ENCODE data around the gene CCDC33. TPM values are rescaled to one million over a fixed set of nuclear protein-coding genes. Genes with fewer than 3 reads are reported as not detected.

Gene CCDC33
- total and polyA plus RNA-seq, 2 experiments from 2014 or later = 0.63 to 0.86 TPM

- Histone ChIP-seq H3K79me2 (no peaks in the 10 kb centered on the region), H3K4me2 (no peak overlapping the region), H3K27me3 (no peaks in the 10 kb centered on the region), H3K4me3 (no peak overlapping the region), H3K9me3 (ENCODE audit: low read depth) (no peaks in the 10 kb centered on the region), H3K27ac (no peak overlapping the region), H3K4me1 (ENCODE audit: insufficient read depth) (no peaks in the 10 kb centered on the region), H3K9me2 (replicated peaks; ENCODE audit: insufficient read depth) (no peaks in the 10 kb centered on the region), H4K20me1 (ENCODE audit: insufficient read depth, poor library complexity, severe bottlenecking) (no peaks in the 10 kb centered on the region), H3K36me3 (replicated peaks; ENCODE audit: insufficient read depth, low read depth) (no peaks in the 10 kb centered on the region), H2AFZ (no peak overlapping the region)
- DNase-seq (ENCODE audit: low spot score) = no peak
- WGBS (ENCODE audit: low lambda C conversion rate, missing lambda C conversion rate) = 86% methylated on average over 13 of the region's 13 CpGs
- no peak for TF ChIP-seq EZH2phosphoT487 (IDR thresholded peaks at IDR 0.05; ENCODE audit: low read depth, severe bottlenecking, unreplicated experiment)
- TF ChIP-seq EZH2 (IDR thresholded peaks at IDR 0.05; ENCODE audit: borderline replicate concordance) = no peak
- TF ChIP-seq CTCF (IDR thresholded peaks at IDR 0.05; ENCODE audit: poor library complexity) = no peak
These were observed 111.7 kb downstream of the CCDC33 start for GRCh38 chr15:74347757-74348250.

GRCh38 chr15:74349241-74349778 lies 113.2 kb downstream of the CCDC33 start:
- no peaks in the 10 kb centered on the region for H3K79me2 ChIP-seq
- no peak for DNase-seq (ENCODE audit: low spot score)
- H3K9me2 ChIP-seq (replicated peaks; ENCODE audit: insufficient read depth) = no peaks in the 10 kb centered on the region
- TF ChIP-seq EZH2 (IDR thresholded peaks at IDR 0.05; ENCODE audit: borderline replicate concordance) (no peak), CTCF (IDR thresholded peaks at IDR 0.05; ENCODE audit: poor library complexity) (no peak), EZH2phosphoT487 (IDR thresholded peaks at IDR 0.05; ENCODE audit: low read depth, severe bottlenecking, unreplicated experiment) (no peak)
- H4K20me1 ChIP-seq (ENCODE audit: insufficient read depth, poor library complexity, severe bottlenecking) = no peaks in the 10 kb centered on the region
- no peaks in the 10 kb centered on the region for H3K4me1 ChIP-seq (ENCODE audit: insufficient read depth)
- H2AFZ ChIP-seq = no peak overlapping the region
- no peaks in the 10 kb centered on the region for H3K36me3 ChIP-seq (replicated peaks; ENCODE audit: insufficient read depth, low read depth)
- H3K27me3 ChIP-seq = no peaks in the 10 kb centered on the region
- no peak overlapping the region for H3K4me3 ChIP-seq
- WGBS (ENCODE audit: low lambda C conversion rate, missing lambda C conversion rate) = 91% methylated on average over 3 of the region's 3 CpGs
- no peak overlapping the region for H3K4me2 ChIP-seq
- H3K27ac ChIP-seq = no peak overlapping the region
- H3K9me3 ChIP-seq (ENCODE audit: low read depth) = no peaks in the 10 kb centered on the region

- DNase-seq (ENCODE audit: low spot score) = no peak
- 65% methylated on average over 14 of the region's 14 CpGs for WGBS (ENCODE audit: low lambda C conversion rate, missing lambda C conversion rate)
- no peaks in the 10 kb centered on the region for H3K27me3 ChIP-seq
- H2AFZ ChIP-seq = no peak overlapping the region
- H3K4me1 ChIP-seq (ENCODE audit: insufficient read depth) = no peaks in the 10 kb centered on the region
- no peak overlapping the region for H3K27ac ChIP-seq
- H3K9me2 ChIP-seq (replicated peaks; ENCODE audit: insufficient read depth) = no peaks in the 10 kb centered on the region
- TF ChIP-seq CTCF (IDR thresholded peaks at IDR 0.05; ENCODE audit: poor library complexity) (no peak), EZH2 (IDR thresholded peaks at IDR 0.05; ENCODE audit: borderline replicate concordance) (no peak), EZH2phosphoT487 (IDR thresholded peaks at IDR 0.05; ENCODE audit: low read depth, severe bottlenecking, unreplicated experiment) (no peak)
- H4K20me1 ChIP-seq (ENCODE audit: insufficient read depth, poor library complexity, severe bottlenecking) = no peaks in the 10 kb centered on the region
- H3K79me2 ChIP-seq = no peaks in the 10 kb centered on the region
- H3K36me3 ChIP-seq (replicated peaks; ENCODE audit: insufficient read depth, low read depth) = no peaks in the 10 kb centered on the region
- no peak overlapping the region for H3K4me2 ChIP-seq
- no peaks in the 10 kb centered on the region for H3K9me3 ChIP-seq (ENCODE audit: low read depth)
- no peak overlapping the region for H3K4me3 ChIP-seq
These were observed 114.5 kb downstream of the CCDC33 start for GRCh38 chr15:74350295-74351275.
